Stimulated activated CD4-positive, alpha-beta T cell treated with anti-CD3 and anti-CD28 coated beads, Interleukin-1b, Interleukin-23, amount 100 ng/mL, for 1 hour (primary cell): Measurements from ENCODE around the gene DDIT4L.
"Not testable (repeated sequence)": the region's sequence is repeated elsewhere in the genome, so short reads cannot be mapped to it uniquely, and the experiment has no call there.

Experiments
- DNase-seq, 2 donors: peaks; one replicate each; pipeline ENCODE4 v3.0.0-alpha.2; 2020; ENCODE audit warnings: low read depth in 2 of 2

DDIT4L gene

DNA sequence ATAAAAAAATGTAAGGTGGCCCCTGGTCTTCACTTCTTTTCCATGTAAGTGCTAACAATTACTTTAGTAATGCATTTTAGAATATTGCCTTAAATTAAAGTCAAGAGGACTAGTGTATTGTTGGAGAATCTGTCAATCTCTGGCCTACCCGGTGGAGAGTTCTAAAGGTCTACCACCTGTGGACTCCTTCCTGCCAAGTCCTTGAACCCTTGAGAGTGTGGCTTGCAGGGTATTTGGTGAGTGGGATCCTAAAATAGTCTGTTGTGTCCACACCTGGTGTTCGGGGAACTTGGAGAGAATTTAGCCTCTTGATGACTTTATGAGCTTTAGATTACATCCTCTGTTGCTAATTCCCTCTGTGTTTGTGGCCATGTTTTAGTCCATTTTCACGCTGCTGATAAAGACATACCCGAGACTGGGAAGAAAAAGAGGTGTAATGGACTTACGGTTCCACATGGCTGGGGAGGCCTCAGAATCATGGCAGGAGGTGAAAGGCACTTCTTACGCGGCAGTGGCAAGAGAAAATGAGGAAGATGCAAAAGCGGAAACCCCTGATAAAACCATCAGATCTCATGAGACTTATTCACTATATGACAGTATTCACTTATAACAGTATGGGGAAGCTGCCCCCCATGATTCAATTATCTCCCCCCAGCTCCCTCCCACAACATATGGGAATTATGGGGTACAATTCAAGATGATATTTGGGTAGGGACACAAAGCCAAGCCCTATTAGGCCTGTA lies 23.8 kb downstream of the DDIT4L start:
- no peak for DNase-seq

DNA sequence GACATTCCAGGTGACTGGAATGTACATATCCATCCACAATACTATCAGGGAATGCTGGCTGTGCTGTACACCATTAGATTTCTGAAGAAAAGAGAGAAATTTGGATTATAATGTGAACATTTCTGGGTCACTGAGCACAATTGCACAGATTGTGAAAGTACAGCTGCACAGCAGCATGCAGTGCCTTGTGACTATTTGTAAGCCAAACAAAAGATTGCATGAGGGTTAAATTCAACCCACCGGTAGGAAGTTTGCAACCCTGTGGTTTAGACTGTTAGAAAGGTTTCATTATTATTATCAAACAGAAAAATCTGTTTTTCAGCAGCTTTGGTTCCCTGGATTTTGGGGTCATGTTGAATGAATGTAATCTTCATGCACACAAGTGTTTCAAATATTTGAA lies 24.5 kb downstream of the DDIT4L start:
- DNase-seq: no peak

DNA sequence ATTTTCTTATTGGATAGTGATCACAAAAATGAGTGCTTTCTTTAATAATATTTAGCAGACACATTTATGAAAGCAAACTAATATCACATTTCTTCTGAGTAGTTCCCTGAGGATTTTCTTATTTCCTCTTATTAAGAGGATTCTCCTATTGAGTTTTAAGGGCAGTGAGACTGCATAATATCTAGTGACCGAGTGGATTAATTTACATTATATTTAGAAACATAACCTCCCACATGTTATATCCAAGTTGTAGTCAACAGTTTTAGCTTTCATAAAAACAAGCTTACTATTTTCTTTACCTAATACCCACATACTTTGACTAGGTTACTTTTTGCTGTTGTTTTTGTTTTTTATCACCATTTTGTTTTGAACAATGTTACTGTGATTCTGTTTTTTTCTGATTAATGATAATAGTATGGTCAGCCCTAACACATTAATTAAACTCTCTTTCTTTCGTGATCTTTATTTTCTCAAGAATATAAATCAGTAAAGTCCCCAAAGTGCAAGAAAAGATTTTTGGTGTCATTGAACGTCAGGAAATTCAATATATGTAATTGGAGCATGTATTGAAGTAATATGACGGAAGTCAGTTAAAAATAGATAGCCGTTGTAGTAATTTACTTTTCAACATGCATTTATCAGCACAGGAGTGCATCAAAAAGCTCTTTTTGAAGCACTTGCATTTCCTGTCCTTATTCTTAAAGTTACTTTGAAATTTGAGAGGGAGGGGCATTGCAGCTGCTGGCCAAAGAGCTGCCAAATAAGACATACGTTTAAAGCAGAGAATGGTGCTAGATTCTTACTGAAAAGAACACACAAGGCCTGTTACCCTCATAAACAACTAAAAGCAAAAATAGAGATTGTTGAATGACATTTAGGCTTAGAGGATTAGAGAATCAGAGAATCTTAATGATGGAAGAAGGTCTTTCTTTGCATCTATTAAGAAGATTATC lies 25.2 kb downstream of the DDIT4L start:
- no peak for DNase-seq

DNA sequence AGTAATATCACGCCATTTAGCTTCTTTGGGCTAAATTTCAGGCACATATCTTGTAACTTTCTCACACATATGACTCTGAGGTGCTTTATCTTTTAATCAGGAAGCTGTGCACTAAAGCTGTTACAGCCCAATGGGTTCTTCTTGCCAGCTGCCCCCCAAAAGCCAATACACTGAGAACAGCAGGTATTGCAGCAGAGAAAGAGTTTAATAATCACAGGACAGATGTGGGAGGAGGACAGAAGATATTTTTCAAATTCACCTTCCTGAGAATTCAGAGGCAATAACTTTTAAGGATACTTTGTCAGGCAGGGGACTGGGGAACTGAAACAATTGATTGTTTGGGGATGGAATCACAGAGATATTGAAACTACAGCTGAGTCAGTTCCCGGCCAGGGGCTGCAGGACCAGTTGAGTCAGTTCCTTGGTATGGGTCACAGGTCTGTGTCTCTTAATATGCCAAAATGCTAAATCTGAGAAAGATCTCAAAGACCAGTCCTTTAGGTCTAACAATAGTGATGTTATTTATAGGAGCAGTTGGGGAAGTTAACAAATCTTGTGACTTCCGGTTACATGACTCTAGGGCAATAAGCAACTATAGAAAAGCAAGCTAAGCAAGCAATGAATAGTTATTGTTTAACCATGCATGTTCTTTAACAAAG lies 28.1 kb downstream of the DDIT4L start:
- DNase-seq: no peak

DNA sequence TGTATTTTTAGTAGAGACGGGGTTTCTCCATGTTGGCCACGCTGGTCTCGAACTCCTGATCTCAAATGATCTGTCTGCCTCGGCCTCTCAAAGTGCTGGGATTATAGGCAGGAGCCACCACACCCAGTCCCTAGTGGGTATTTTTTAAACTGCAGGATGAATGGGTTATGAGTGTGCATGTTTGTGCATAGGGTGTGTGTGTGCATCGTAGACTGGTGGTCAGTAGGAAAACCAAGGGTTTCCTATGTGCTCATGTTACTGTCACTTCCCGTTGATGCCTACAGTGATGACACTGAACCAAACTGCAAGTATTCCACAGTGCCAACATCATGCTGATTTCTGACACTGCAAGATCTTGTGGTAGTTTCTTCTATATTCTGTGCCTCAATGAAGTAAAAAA lies 41.1 kb downstream of the DDIT4L start:
- DNase-seq: no peak

DNA sequence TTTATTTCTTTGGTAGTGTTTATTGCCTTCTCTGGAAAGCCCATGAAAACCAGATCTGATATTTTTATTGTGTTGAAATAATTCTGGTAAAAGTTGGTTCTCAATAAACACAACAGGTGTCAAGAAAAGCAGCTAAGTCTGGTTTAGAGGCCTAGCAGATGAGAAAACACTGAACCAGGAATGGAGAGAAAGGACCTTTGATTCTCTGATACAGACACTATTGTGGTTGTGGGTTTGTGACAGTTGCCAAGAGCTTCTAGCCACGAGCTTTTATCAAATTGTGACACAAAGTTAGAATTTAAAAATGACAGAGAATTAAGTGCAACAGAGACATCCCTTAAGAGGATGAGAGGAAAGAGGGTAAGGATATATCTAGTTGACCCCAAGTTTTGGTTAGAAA lies 42.6 kb downstream of the DDIT4L start:
- DNase-seq: no peak

DNA sequence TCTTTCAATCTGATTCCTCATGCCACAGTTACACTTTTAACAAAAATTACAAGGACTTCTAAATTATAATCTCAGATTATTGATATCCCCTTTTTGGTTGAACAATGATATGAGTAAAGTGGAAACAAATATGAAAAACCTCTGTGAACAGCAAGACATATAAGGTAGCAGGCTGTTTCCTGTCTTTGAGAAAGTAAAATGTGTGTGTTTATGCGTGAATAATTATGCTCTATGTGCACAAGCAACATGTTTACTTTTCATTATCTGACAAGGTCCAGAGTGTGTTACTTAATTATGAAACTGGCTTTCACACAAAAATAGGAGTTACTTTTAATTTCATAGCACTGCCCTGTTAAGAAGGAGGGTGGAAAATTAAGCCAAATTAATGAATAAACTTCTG lies 43.1 kb downstream of the DDIT4L start:
- DNase-seq: no peak

DNA sequence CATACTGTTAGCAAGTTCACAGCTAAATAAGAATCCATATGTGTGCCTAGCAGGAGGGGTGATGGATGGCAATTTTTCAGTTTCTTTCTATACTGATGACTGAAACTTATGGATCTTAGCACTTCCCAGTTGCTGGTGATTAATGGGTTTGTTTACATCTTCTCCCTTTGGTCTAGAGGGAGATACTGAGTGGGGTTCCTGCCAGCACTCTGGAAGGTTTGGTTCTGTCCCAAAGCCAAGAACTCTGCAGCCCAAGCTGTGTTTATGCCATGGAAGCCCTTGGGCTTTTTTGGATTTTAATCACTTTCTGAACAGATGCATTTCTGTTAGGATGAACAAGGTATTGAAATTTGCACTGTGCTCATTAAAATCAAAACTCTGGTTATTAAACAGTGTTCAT lies 43.5 kb downstream of the DDIT4L start:
- DNase-seq: no peak

- not testable (repeated sequence) for DNase-seq
These were observed 52.9 kb downstream of the DDIT4L start for GRCh38 chr4:100137320-100137719.
